HepG2 (cell line): ENCODE measurements around the gene INTS14. TPM values are rescaled to one million over a fixed set of nuclear protein-coding genes. Genes with fewer than 3 reads are reported as not detected.

ENCODE experiments used
- ATF5 ChIP-seq: sonication (generic); formaldehyde crosslinking; IDR thresholded peaks from 2 replicates; pipeline ENCODE4 v1.4.0; 2020; ENCODE audit warnings: mild to moderate bottlenecking, low read depth, missing genetic modification reagents
- BORCS8-MEF2B ChIP-seq: sonication (generic); formaldehyde crosslinking; IDR thresholded peaks from 2 replicates; pipeline ENCODE4 v1.8.0; 2022; ENCODE audit warnings: mild to moderate bottlenecking, missing genetic modification reagents
- BRF2 ChIP-seq: sonication (generic); formaldehyde crosslinking; IDR thresholded peaks from 2 replicates; pipeline ENCODE4 v1.8.1; 2022; ENCODE audit warnings: mild to moderate bottlenecking, missing genetic modification reagents
- CBFB ChIP-seq: sonication (generic); formaldehyde crosslinking; IDR thresholded peaks from 2 replicates; pipeline ENCODE4 v1.4.0; 2020; ENCODE audit warnings: missing genetic modification reagents
- CBX2 ChIP-seq, 2 experiments: fragments of 200-600 bp in 1 of 2; sonication (generic); formaldehyde crosslinking in 1 of 2; IDR thresholded peaks; 2 replicates each; pipeline versions ENCODE4 v1.7.0 to v1.8.1; 2018 to 2022; ENCODE audit warnings: low read depth in 2 of 2, low read length in 1 of 2, mild to moderate bottlenecking in 1 of 2, missing genetic modification reagents in 1 of 2
- CENPBD1 ChIP-seq: sonication (generic); formaldehyde crosslinking; IDR thresholded peaks from 2 replicates; pipeline ENCODE4 v1.8.0; 2022; ENCODE audit warnings: missing genetic modification reagents, low read depth, mild to moderate bottlenecking, borderline replicate concordance
- FOXK2 ChIP-seq: fragments of 450-650 bp; IDR thresholded peaks from 2 replicates; pipeline ENCODE4 v1.6.1; 2016
- HNF1B ChIP-seq: sonication (generic); formaldehyde crosslinking; IDR thresholded peaks from 2 replicates; pipeline ENCODE4 v1.5.1; 2020; ENCODE audit warnings: mild to moderate bottlenecking, moderate library complexity, missing genetic modification reagents
- MIXL1 ChIP-seq: IDR thresholded peaks from 2 replicates; pipeline ENCODE4 v1.6.1; 2016
- MXI1 ChIP-seq: IDR thresholded peaks from 3 replicates; pipeline ENCODE4 v1.6.1; 2012; ENCODE audit warnings: low read depth, low read length, inconsistent platforms, borderline replicate concordance
- MYPOP ChIP-seq: sonication (generic); formaldehyde crosslinking; IDR thresholded peaks from 2 replicates; pipeline ENCODE4 v1.8.1; 2023; ENCODE audit warnings: mild to moderate bottlenecking, moderate library complexity, missing genetic modification reagents
- PBX3 ChIP-seq: sonication (generic); formaldehyde crosslinking; IDR thresholded peaks from 2 replicates; pipeline ENCODE4 v1.8.1; 2023; ENCODE audit warnings: missing genetic modification reagents, inconsistent platforms, borderline replicate concordance
- SMAD3 ChIP-seq: sonication (generic); formaldehyde crosslinking; IDR thresholded peaks from 2 replicates; pipeline ENCODE4 v1.4.0; 2020; ENCODE audit warnings: missing genetic modification reagents
- SUZ12 ChIP-seq: fragments of 150-350 bp; IDR thresholded peaks from 2 replicates; pipeline ENCODE4 v1.6.1; 2014; ENCODE audit warnings: low read depth, low read length
- U2AF2 ChIP-seq: fragments of 200-400 bp; formaldehyde crosslinking; IDR thresholded peaks from 2 replicates; pipeline ENCODE4 v1.6.1; 2017; ENCODE audit warnings: low read depth, mild to moderate bottlenecking, low read length
- YEATS2 ChIP-seq: sonication (generic); formaldehyde crosslinking; IDR thresholded peaks from 2 replicates; pipeline ENCODE4 v1.4.0; 2020; ENCODE audit warnings: missing genetic modification reagents, borderline replicate concordance
- ZFP36 ChIP-seq: fragments of 150-350 bp; IDR thresholded peaks from 2 replicates; pipeline ENCODE4 v1.6.1; 2018; ENCODE audit warnings: borderline replicate concordance, low read length, low read depth; ENCODE audit not compliant: partially characterized antibody
- ZMYM3 ChIP-seq: sonication (generic); formaldehyde crosslinking; IDR thresholded peaks from 2 replicates; pipeline ENCODE4 v1.5.1; 2020; ENCODE audit warnings: mild to moderate bottlenecking, missing genetic modification reagents
- ZNF138 ChIP-seq: sonication (generic); formaldehyde crosslinking; IDR thresholded peaks from 2 replicates; pipeline ENCODE4 v1.5.0; 2020; ENCODE audit warnings: mild to moderate bottlenecking, low read depth, missing genetic modification reagents
- ZNF256 ChIP-seq: sonication (generic); formaldehyde crosslinking; conservative IDR thresholded peaks from 2 replicates; pipeline ENCODE4 v1.4.0; 2020; ENCODE audit warnings: missing genetic modification reagents
- ZNF580 ChIP-seq: IDR thresholded peaks from 2 replicates; pipeline ENCODE4 v1.6.1; 2016; ENCODE audit warnings: low read depth, borderline replicate concordance
- ZNF713 ChIP-seq: sonication (generic); formaldehyde crosslinking; IDR thresholded peaks from 2 replicates; pipeline ENCODE4 v1.4.0; 2020; ENCODE audit warnings: mild to moderate bottlenecking, missing genetic modification reagents
- ZSCAN9 ChIP-seq: IDR thresholded peaks from 2 replicates; pipeline ENCODE4 v1.6.1; 2016; ENCODE audit warnings: borderline replicate concordance
- polyA plus RNA-seq, 8 experiments: library from polyadenylated mRNA; depleted of rRNA in 3 of 8; stranded (reverse) in 7 of 8; unstranded in 1 of 8; fragments of >200 nt; fragmentation: Illumina TruSeq in 4 of 8; extraction: Trizol in 4 of 8; gene quantifications; 2 replicates each; pipeline versions ENCODE4 v1.2.1 to v1.2.3, GENCODE V29; 2011 to 2016; ENCODE audit warnings: low read depth in 4 of 8, missing spikeins in 1 of 8, mixed read lengths in 1 of 8; ENCODE audit not compliant: insufficient read depth in 1 of 8
- total RNA-seq, 5 experiments: library from RNA; depleted of rRNA; stranded (reverse); fragments of >200 nt; fragmentation: Illumina TruSeq; extraction: Trizol; gene quantifications; 2 replicates each; pipeline ENCODE4 v1.2.3, GENCODE V29; 2016; ENCODE audit warnings: low read depth in 1 of 5

The INTS14 gene
- total and polyA plus RNA-seq, 2 of the 13 experiments (the other 11 are each of a cell fraction or from before 2014, with no cell fraction given), result 41.4 to 52.0 TPM

- TF ChIP-seq ZNF256 (peak; percentile 89), MYPOP (CRISPR knock-in tag) (peak; percentile 95), ZNF138 (CRISPR knock-in tag) (peak; percentile 80; the same call in 1 of the 2 replicates), SUZ12 (no peak), ZNF580 (CRISPR knock-in tag) (peak; percentile 75), ZSCAN9 (CRISPR knock-in tag) (peak; percentile 35; the same call in 1 of the 2 replicates), ATF5 (CRISPR knock-in tag) (peak; percentile 40; the same call in 1 of the 2 replicates), MXI1 (peak; percentile 57; the same call in 1 of the 3 replicates), YEATS2 (CRISPR knock-in tag) (peak; percentile 82), SMAD3 (CRISPR knock-in tag) (0 out of 2 replicates have a peak, but pooled peaks have one; percentile 23), ZMYM3 (CRISPR knock-in tag) (no peak), HNF1B (CRISPR knock-in tag) (peak; percentile 53; the same call in 1 of the 2 replicates), CBX2 (IDR thresholded peaks at IDR 0.05; ENCODE audit: low read depth, low read length) (no peak), CBX2 (CRISPR knock-in tag; IDR thresholded peaks at IDR 0.05; ENCODE audit: low read depth) (no peak), ZNF713 (no peak), MIXL1 (no peak), BRF2 (CRISPR knock-in tag) (no peak), BORCS8-MEF2B (CRISPR knock-in tag) (peak; percentile 70), U2AF2 (no peak), ZFP36 (no peak), PBX3 (0 out of 2 replicates have a peak, but pooled peaks have one; percentile 44), FOXK2 (no peak), CENPBD1 (CRISPR knock-in tag) (no peak; the same call in 1 of the 2 replicates), CBFB (CRISPR knock-in tag) (peak; percentile 43; the same call in 1 of the 2 replicates)
Measured at GRCh38 chr15:65530318-65531111, 80.4 kb downstream of the INTS14 start, which contains the start of gene HACD3 (continued).
